Memory B cell (primary cell): ENCODE results near the gene VGLL3.

ENCODE experiments used
- ATAC-seq: fragments of 150-1000 bp; cut with Tn5 transposase; 2 replicates; pipeline ENCODE4 v1.10.0; 2021; ENCODE audit warnings: low read depth, mild to moderate bottlenecking, moderate library complexity
- DNase-seq, 2 donors: peaks; one replicate each; pipeline ENCODE4 v3.0.0; 2022; ENCODE audit warnings: low spot score in 2 of 2
- H3K27ac Mint-ChIP-seq: one replicate; pipeline ENCODE4 v1.8.0; 2022; ENCODE audit warnings: mild to moderate bottlenecking, moderate library complexity, mixed read lengths
- H3K27me3 Mint-ChIP-seq: one replicate; pipeline ENCODE4 v1.8.0; 2022; ENCODE audit warnings: mixed read lengths
- H3K36me3 Mint-ChIP-seq: one replicate; pipeline ENCODE4 v1.8.0; 2022; ENCODE audit warnings: mild to moderate bottlenecking, mixed read lengths
- H3K4me1 Mint-ChIP-seq: one replicate; pipeline ENCODE4 v1.8.0; 2022; ENCODE audit warnings: mixed read lengths
- H3K4me3 Mint-ChIP-seq: one replicate; pipeline ENCODE4 v1.8.0; 2022; ENCODE audit warnings: mild to moderate bottlenecking, moderate library complexity, mixed read lengths
- H3K9me3 Mint-ChIP-seq: one replicate; pipeline ENCODE4 v1.8.0; 2022; ENCODE audit warnings: mixed read lengths

Gene VGLL3

DNA sequence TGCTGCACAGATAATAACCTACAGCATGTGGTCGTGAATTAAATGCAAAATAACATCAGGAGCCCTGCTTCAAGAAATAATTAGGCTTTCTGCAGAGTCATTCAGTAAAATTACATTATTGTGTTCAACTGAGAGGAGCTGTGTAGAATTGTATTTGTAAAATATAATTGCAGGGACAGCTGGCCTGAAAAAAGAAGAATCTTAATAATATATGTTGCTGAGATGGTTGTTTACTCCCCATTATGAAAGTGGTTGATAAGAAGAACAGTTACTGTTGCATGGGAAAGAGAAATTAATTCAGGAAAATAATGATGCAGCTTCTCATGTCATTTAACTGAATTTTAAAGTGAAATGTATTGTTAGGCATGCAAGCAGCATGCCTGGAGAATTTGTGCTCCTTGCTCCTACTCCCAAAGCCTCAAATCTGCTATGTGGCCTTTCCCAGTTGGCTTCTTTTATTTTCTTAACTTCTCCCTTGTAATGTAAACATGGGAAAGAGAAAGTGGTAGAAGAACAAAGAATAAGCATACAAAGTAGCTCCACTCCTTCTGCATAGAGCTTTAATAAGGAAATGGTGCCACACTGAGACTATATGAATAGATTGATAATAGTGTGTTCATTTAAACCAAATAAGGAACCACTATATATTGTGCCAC lies 100.1 kb downstream of the VGLL3 start:
- Mint-ChIP-seq H3K4me1 (no peaks in the 10 kb centered on the region), H3K9me3 (no peaks in the 10 kb centered on the region), H3K27me3 (no peaks in the 10 kb centered on the region), H3K27ac (no peak overlapping the region), H3K36me3 (no peaks in the 10 kb centered on the region), H3K4me3 (no peak overlapping the region)
- DNase-seq (no peak), ATAC-seq (no peak)
